Neural progenitor cell (in vitro differentiated cells): ENCODE results near the gene LTV1.
"Not testable (repeated sequence)": the region's sequence is repeated elsewhere in the genome, so short reads cannot be mapped to it uniquely, and the experiment has no call there.

Experiments
- CTCF ChIP-seq: fragments of 200-600 bp; sonication (generic); IDR thresholded peaks from 2 replicates; pipeline ENCODE4 v1.5.1; 2017; ENCODE audit warnings: antibody characterized with exemption, mild to moderate bottlenecking
- EZH2phosphoT487 ChIP-seq: fragments of 200-600 bp; sonication (generic); IDR thresholded peaks from 2 replicates; pipeline ENCODE4 v1.6.1; 2017; ENCODE audit warnings: antibody characterized with exemption

- not testable (repeated sequence) for TF ChIP-seq EZH2phosphoT487, CTCF
Observed at GRCh38 chr6:143851706-143852105, 8.6 kb downstream of the LTV1 start.
